B cell (primary cell): ENCODE data around the gene ACP6.

Source experiments
- CTCF ChIP-seq: fragments of 200-600 bp; IDR thresholded peaks from one replicate; pipeline ENCODE4 v1.8.0; 2022; ENCODE audit warnings: antibody characterized with exemption, mild to moderate bottlenecking
- EZH2 ChIP-seq: IDR thresholded peaks from 2 replicates; pipeline ENCODE4 v1.6.1; 2012; ENCODE audit warnings: borderline replicate concordance, low read depth, mild to moderate bottlenecking, moderate library complexity, low read length; ENCODE audit not compliant: insufficient read depth, poor library complexity, severe bottlenecking

DNA sequence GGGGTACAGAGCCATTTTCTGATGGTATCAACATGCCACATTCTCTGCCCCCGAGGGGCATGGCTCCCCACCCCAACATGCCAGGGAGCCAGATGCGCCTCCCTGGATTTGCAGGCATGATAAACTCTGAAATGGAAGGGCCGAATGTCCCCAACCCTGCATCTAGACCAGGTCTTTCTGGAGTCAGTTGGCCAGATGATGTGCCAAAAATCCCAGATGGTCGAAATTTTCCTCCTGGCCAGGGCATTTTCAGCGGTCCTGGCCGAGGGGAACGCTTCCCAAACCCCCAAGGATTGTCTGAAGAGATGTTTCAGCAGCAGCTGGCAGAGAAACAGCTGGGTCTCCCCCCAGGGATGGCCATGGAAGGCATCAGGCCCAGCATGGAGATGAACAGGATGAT, 50.6 kb downstream of the ACP6 start:
- TF ChIP-seq CTCF (no peak), EZH2 (no peak)
